Dedifferentiated amniotic fluid mesenchymal stem cell (primary cell): Measurements from ENCODE around the gene MYO1H.
"Not testable (repeated sequence)": the region's sequence is repeated elsewhere in the genome, so short reads cannot be mapped to it uniquely, and the experiment has no call there.

Experiments used
- DNase-seq: peaks from one replicate; pipeline ENCODE4 v3.0.0-alpha.2; 2016; ENCODE audit errors: extremely low spot score

MYO1H gene

GRCh38 chr12:109347589-109347988, at the start of gene MYO1H:
Gene MYO1H, plus strand, starts transcription at chr12:109347900. Its CDS starts 61 bp downstream, at chr12:109347961.
- no peak for DNase-seq

- no peak for DNase-seq
These were observed 47.9 kb upstream of the MYO1H start for GRCh38 chr12:109299849-109300248.

GRCh38 chr12:109301643-109302168, 46.0 kb upstream of the MYO1H start:
- no peak for DNase-seq

- DNase-seq: no peak
These were observed 45.3 kb upstream of the MYO1H start for GRCh38 chr12:109302358-109302757.

GRCh38 chr12:109302770-109303169, 44.9 kb upstream of the MYO1H start:
- no peak for DNase-seq

GRCh38 chr12:109304485-109304884, 43.2 kb upstream of the MYO1H start:
- no peak for DNase-seq

- DNase-seq: no peak
These were observed 42.2 kb upstream of the MYO1H start for GRCh38 chr12:109305547-109305946.

- no peak for DNase-seq
These were observed 40.6 kb upstream of the MYO1H start for GRCh38 chr12:109307051-109307450.

GRCh38 chr12:109308534-109309380, 38.9 kb upstream of the MYO1H start, which contains the start of gene FOXN4:
Gene FOXN4, minus strand, starts transcription at chr12:109309284. Its CDS starts 963 bp downstream, at chr12:109308321.
- no peak for DNase-seq

- no peak for DNase-seq
These were observed 38.1 kb upstream of the MYO1H start for GRCh38 chr12:109309381-109310246.

- no peak for DNase-seq
These were observed 37.2 kb upstream of the MYO1H start for GRCh38 chr12:109310247-109311125.

GRCh38 chr12:109321294-109321693, 26.4 kb upstream of the MYO1H start:
- DNase-seq: not testable (repeated sequence)

- DNase-seq: no peak
These were observed 18.7 kb upstream of the MYO1H start for GRCh38 chr12:109329003-109329402.

- no peak for DNase-seq
These were observed 18.0 kb upstream of the MYO1H start for GRCh38 chr12:109329686-109330085.

- no peak for DNase-seq
These were observed 17.1 kb upstream of the MYO1H start for GRCh38 chr12:109330282-109331230.

- DNase-seq: no peak
These were observed 16.3 kb upstream of the MYO1H start for GRCh38 chr12:109331301-109331952.

- DNase-seq: no peak
These were observed 12.8 kb upstream of the MYO1H start for GRCh38 chr12:109334887-109335286.

GRCh38 chr12:109336593-109336992, 11.1 kb upstream of the MYO1H start:
- DNase-seq: no peak

GRCh38 chr12:109343677-109344076, 4.0 kb upstream of the MYO1H start:
- DNase-seq: no peak

- no peak for DNase-seq
These were observed 2.3 kb upstream of the MYO1H start for GRCh38 chr12:109345428-109345827.
